ENCODE measurements around the gene SRP54. TPM values are rescaled to one million over a fixed set of nuclear protein-coding genes. Genes with fewer than 3 reads are reported as not detected.

The SRP54 gene
- total RNA-seq, 1 donor from 2014 or later: 66.3 TPM

GRCh38 chr14:35072226-35072625 is 89.4 kb downstream of the SRP54 start:
- no peak overlapping the region for H3K4me3 ChIP-seq (ENCODE audit: low read depth, low read length)
- no peaks in the 10 kb centered on the region for H3K36me3 ChIP-seq (ENCODE audit: control insufficient read depth, insufficient read depth, low read length)
- no peak for TF ChIP-seq CTCF (IDR thresholded peaks at IDR 0.05; ENCODE audit: insufficient read depth, low read length, poor library complexity, severe bottlenecking)
- DNase-seq (ENCODE audit: low read depth): no peak
- no peaks in the 10 kb centered on the region for H3K27me3 ChIP-seq (ENCODE audit: control insufficient read depth, insufficient read depth, low read length)

GRCh38 chr14:35073486-35073885 is 90.7 kb downstream of the SRP54 start:
- DNase-seq (ENCODE audit: low read depth): no peak
- no peak for TF ChIP-seq CTCF (IDR thresholded peaks at IDR 0.05; ENCODE audit: insufficient read depth, low read length, poor library complexity, severe bottlenecking)
- no peaks in the 10 kb centered on the region for H3K27me3 ChIP-seq (ENCODE audit: control insufficient read depth, insufficient read depth, low read length)
- H3K4me3 ChIP-seq (ENCODE audit: low read depth, low read length): no peak overlapping the region
- no peaks in the 10 kb centered on the region for H3K36me3 ChIP-seq (ENCODE audit: control insufficient read depth, insufficient read depth, low read length)

DNA sequence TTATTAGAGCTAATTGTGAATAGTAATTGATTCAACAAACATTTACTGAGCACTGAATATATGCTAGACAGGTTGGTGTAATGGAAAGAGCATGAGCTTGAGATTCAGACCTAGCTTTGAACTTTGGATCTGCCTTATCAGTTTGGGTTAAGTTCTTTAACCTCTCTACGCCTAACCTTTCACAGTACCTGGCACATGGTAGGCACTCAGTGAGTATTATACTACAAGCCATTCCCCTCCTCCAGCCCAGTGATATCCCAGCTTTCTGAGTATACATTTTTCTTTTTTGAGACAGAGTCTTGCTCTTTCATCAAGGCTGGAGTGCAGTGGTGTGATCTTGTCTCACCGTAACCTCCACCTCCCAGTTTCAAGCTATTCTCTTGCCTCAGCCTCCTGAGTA is 95.3 kb downstream of the SRP54 start:
- no peak for TF ChIP-seq CTCF (IDR thresholded peaks at IDR 0.05; ENCODE audit: insufficient read depth, low read length, poor library complexity, severe bottlenecking)
- DNase-seq (ENCODE audit: low read depth): no peak
- Histone ChIP-seq H3K36me3 (ENCODE audit: control insufficient read depth, insufficient read depth, low read length) (no peaks in the 10 kb centered on the region), H3K4me3 (ENCODE audit: low read depth, low read length) (no peak overlapping the region), H3K27me3 (ENCODE audit: control insufficient read depth, insufficient read depth, low read length) (no peaks in the 10 kb centered on the region)

Other genes with a start within 250 kb of the SRP54 start
- gene BAZ1A, start 107.6 kb upstream of the SRP54 start, total RNA-seq: 36.1 and 44.2 TPM in 2 replicates
- 50.5 TPM in 2 replicates for gene FAM177A1, start 63.3 kb downstream of the SRP54 start, total RNA-seq
- gene PPP2R3C, start 139.0 kb downstream of the SRP54 start, total RNA-seq: 35.3 and 39.4 TPM in 2 replicates
- 40.0 and 46.8 TPM in 2 replicates for gene PRORP, start 139.6 kb downstream of the SRP54 start, total RNA-seq